T-helper 22 cell (primary cell): ENCODE data around the gene DNAH8.

Source experiments
- DNase-seq: peaks from one replicate; pipeline ENCODE4 v3.0.0-alpha.2; 2020; ENCODE audit warnings: low read depth

DNAH8 gene

DNA sequence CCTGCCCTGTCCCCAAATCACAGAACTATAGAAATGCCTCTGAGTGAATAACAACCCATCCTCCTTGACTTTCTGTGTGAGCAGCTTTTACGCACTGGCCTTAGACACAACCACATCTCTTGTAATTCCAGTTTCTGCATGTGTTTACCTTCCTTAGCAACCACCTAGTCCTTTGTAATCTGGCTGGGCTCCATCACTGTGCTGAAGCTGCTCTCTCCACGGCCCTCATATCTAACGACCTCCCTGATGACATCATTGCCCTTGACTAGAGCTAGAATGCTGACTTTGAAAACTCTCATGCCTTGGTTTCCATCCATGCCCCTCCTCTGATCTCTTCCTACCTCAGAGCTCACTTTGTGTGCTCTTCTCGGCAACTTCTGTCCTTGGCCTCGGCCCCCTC is 303.0 kb downstream of the DNAH8 start:
- no peak for DNase-seq

DNA sequence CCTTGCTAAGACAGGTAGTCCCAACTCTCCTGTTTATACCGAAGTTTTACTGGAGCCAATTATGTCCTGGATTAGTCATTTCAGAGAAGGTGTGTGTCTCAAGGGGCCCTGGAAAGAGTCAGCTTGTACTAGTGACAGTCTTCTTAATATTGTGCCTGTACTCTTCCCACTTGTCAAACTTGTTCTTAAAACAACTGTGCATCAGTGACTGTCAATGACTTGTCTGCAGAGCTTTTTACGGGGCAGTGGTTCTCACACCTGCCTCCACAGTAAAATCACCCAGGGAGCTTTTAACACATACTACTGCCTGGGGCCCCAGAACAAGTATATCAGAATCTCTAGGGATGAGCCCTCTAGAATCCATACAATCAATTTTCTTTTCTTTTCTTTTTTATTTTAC is 305.0 kb downstream of the DNAH8 start:
- DNase-seq, result no peak

DNA sequence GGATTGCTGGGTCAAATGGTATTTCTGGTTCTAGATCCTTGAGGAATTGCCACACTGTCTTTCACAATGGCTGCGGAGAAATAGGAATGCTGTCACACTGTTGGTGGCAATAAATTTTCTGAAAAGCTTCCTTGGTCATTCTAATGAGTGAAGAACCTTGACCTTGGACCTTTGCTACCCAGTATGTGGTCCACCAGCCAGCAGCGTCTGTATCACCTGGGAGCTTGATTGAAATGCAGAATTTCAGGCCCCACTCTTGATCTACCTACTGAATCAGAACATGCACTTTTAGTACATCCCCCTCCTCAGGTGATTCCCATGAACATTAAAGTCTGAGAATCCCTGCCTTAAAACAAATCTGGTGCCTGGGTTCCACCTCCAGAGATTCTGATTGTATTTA is 305.9 kb downstream of the DNAH8 start:
- no peak for DNase-seq

DNA sequence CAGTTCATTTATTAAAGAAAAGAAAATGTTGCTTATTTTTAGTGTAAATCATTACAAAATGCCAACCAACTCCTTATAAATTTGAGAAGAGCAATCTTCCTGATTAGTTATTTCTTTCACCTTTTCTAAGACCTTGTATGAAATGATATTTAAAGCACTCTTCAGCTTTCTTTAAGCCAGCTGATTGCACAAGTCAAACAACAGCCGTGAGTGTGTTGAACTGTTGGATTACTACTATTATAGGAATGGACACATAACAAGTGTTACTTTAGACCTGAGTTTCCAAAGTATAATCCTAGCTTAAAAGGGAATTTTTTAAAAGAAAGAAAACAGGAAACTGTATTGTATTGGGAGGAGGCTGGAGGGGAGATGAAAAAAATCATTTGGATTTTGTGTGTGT is 306.7 kb downstream of the DNAH8 start:
- no peak for DNase-seq

DNA sequence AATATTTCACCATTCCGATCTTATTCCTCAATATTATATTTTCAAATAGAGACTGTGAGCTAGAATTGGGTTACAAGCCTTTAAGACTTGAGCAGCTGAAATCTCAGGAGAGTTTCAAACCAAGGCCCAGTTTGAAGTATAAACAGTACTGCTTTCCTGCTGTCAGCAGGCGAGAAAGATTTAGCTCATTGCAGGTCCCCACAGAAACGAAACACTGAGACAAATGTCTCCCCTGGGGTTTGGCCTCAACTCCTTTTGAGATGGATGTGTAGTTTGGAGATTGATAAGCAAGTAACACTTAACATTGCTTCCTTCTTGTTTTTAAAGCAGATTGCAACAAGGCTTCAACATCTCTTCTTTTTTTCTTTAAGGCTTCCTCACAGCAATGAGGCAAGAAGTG is 311.1 kb downstream of the DNAH8 start:
- no peak for DNase-seq

DNA sequence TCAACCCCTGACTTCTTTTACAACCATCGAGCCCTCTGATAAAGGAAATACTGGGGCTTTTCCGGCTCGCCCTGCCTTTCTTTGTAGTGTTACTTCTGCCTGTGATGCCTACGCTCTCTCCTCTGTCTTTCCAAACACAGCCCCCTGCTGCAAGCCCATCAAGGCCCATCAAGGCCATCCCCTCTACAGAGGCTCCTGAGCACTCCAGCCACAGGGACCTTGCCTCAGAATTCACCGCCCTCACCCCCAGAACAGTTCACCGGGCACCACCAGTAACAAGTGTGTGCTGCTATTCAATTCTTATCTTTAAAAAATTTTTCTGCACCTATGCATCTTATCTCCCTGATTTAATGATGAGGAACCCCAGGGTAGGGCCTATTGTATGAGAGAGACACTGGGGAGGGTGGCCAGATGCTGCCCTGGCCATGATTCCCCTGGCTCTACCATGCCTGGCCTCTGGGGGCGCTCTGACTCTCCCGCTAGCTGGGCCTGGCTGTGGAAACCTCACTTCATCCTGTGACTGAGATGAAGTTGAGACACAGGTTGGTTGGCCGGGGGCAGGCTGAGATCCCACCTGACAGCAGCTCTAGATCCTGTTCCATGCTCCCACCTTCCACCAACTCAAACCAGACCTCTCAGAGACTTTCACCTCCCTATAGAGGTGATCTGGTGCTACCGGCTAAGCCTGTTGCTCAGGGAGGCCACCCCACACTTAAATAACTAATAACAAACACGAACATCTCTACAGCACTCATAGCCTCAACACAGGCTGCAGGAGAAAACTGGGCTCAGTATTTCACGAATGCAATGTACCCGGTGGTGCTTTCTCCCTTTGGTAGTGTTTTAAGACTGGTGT is 314.3 kb downstream of the DNAH8 start:
- DNase-seq, result no peak

DNA sequence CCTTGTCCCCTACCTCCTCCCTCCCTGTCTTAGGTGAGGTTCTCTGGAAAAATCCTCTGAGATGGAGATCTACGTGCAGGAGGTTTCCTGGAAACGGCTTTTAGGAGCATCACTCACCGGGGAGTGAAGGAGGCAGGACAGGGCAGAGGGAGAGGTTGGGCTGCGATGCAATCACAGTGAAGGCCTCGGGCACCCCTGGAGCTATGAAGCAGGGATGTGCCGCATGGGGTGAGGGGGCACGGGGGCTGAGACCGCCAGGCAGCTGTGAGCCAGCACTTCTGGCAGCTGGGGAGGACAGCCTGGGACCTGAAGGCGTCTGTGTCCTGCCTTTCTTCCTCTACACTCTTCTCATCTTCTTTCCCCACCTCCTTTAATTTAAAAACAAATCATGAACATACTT is 320.6 kb downstream of the DNAH8 start:
- DNase-seq, result no peak

DNA sequence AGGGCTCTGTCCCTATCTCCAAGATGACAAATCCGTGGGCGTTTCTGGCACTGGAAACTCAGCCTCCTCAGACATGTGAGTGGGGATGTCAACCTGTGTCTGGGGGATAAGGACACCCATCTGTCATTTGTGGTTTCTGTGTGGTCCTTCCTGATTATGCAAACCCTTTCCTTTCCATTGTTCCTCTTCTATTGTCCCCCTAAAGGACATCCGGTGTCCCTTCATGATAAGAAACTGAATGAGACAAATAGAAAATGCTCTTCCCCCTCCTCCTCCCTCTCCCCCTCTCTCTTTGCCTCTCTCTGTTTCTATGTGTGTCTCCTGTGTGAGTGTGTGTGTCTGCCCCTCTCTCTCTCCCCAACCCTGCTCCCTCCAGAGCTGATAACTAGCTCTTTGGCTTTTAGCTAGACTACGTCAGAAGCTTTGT is 322.0 kb downstream of the DNAH8 start:
- DNase-seq, result no peak

DNA sequence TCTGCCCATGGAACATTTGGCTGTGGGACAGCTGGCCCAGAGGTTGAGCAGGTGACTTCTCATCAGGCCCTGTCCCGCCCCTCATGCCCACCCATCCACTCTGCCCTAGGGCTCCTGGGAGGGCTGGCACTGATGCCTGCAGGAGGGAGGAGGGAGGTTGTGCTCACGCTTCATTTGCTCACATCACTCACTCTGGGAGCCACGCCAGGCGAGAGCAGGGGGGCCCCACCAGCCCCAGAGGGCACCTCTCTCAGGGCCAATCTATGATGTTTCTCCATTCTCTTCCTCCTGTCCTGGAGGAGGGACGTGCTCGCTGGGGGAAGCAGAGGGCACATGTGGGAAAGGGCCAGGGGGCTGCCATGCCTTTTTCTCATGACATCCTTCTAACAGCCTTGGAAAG is 322.6 kb downstream of the DNAH8 start:
- DNase-seq, result no peak

DNA sequence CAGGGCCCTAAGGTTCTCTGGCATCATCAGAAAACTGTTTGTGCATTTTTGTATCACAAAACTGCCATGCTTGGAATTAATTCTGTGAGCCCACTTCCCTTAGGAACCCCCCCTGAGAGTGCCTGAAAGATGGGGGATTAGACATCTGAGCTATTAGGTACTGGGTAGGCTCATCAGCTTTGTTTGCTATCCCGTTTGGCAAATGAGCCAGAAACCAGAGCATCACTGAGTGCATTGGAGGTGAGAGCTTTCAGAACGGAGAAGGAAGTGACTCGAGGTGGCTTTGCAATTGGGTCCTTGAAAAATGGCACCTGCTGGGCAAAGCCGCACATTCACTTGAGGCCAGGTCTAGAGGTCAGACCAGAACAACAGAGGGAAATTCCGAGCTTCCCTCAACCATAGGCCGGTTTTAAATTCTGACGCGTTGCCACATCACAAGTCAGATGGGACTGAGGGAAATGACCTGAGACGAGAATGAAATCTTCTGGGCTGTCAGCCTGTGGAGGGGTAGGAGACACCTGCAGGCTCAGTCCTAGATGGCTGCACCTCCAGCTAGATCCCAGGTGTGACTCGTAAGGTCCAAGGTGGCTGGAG is 325.1 kb downstream of the DNAH8 start:
- no peak for DNase-seq

DNA sequence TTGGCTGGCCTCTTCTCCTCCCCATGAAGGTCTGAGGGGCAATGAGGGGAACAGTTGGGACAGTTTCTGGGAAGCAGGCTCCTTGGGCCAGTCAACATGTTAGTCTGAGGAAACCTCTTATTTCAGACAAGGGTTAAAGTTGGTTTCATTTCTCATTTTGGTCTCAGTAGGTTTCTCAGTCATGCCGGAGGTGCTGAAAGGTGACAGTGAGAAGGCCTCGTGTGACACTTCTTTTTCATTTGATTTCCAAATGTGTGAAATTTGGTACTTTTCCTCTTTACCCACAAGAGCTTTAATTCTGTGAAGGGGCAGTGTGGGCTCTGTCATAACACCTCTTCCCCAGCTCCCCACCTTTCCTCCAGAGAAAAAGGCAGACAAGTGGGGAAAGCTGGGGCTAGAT is 326.0 kb downstream of the DNAH8 start:
- no peak for DNase-seq

DNA sequence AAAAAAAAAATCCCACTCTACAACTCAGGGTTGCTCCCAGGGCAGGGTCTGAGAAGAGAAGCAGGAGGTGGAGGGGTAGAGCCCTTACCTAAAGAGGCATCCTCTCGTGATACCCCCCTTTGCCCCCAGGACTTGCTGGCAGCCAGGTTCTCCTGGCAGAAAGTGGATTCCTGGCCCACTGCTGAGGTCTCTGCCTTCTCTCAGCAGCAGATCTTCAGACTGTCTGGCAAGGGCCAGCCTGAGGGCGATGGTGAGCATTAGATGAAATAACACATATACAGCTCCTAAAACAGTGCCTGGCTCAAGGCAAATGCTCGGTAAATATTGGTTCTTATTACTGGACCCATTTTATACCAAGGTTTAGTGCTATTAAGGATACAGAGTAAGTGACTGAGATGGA is 328.7 kb downstream of the DNAH8 start:
- DNase-seq, result no peak

DNA sequence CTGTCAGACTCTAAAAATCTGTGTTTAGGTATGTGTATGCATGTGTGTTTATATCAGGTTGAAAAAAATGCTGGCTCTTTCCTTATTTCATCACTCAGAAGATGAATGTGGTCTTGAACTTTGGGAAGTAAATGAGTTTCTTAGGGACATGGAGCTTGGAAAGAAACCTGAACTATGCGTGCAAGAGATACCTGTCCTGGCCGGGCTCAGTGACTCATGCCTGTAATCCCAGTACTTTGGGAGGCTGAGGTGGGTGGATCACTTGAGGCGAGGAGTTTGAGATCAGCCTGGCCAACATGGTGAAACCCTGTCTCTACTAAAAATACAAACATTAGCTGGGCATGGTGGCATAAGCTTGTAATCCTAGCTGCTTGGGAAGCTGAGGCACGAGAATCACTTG is 329.1 kb downstream of the DNAH8 start:
- DNase-seq, result no peak

DNA sequence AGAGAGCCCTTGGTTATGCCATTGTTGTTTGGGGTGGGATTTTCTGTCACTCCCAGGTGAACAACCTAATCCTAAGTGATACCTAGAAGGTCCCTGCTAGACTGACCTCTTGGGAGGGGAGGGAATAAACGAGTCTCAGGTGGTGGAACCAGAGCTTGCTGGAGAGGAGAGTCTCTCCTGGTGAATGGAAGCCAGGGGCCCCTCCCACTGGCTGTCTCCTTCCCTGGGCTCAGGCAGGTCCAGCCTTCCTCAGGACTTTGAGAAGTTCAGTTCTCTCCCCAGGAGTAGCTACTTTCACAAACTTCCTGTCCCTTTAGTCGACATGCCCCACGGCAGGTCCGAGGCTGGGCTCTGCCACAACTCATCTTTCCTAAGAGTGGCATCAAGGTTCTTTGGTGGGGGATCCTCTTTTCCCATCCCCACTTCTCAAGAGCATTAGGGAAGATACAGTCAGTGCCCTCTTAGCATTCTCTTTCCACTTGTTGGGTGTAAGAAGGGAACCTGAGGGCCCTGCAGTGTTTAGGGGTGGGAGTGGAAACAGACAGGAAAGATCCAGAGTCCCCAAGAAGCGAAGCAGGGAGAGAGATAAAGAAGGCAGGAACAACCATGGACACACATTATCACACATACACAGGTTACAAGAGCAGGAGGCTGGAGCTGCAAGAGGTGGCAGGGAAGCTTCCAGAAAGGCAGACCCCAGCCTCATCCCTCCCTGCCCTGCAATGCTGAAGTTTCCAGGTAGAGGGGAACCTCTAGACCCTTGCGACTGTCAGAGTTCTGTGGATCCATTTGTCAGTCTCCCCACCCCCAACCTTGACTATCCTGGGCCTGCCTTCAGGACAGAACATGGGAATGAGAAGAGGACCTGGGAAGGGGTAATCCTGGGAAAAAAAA is 332.6 kb downstream of the DNAH8 start:
- no peak for DNase-seq

DNA sequence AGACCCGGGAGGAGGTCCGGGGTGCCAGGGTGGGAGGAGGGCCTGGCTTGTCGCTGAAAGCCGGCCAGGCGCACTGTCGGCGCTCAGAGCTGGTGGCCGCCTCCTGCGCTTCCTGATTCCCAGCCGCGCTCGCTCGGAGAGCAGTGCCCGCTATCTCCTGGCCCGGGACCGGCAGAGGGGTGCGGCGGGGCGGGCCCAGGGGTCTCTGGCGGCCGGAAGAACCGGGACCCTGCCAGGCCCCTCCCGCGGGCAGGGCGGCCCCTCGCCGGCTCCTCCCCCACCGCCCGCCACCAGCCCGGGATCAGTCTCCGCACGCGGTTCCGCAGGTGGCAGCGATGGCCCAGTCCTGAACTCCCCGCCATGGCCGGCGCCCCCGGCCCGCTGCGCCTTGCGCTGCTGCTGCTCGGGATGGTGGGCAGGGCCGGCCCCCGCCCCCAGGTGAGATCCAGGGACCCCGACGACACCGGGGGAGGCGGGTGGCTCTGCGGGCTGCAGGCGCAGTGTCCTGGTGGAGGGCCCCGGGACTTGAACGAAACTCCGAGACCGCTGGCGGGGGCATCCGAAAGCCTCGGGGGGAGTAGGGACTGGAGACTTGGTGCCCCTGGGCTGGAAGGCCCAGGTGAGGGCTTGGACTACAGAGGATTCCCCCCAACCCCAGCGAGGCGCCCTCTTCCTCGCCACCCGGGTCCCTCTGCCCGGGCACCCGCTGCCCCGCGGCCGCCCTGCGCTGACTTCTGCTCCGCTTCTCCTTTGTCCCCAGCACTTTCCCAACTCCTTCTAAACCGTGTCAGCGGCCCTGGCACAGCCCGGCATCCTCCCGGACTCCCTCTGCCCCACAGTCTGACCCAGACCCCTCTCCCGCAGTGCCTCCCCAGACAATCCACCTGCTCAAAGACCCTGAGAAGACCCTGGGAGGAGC is 333.6 kb downstream of the DNAH8 start, which contains the start of gene GLP1R:
Gene GLP1R, plus strand, starts transcription at position 301 of the 919 bp plus-strand sequence. Its CDS starts 60 bp downstream, at position 361.
- DNase-seq, result no peak

DNA sequence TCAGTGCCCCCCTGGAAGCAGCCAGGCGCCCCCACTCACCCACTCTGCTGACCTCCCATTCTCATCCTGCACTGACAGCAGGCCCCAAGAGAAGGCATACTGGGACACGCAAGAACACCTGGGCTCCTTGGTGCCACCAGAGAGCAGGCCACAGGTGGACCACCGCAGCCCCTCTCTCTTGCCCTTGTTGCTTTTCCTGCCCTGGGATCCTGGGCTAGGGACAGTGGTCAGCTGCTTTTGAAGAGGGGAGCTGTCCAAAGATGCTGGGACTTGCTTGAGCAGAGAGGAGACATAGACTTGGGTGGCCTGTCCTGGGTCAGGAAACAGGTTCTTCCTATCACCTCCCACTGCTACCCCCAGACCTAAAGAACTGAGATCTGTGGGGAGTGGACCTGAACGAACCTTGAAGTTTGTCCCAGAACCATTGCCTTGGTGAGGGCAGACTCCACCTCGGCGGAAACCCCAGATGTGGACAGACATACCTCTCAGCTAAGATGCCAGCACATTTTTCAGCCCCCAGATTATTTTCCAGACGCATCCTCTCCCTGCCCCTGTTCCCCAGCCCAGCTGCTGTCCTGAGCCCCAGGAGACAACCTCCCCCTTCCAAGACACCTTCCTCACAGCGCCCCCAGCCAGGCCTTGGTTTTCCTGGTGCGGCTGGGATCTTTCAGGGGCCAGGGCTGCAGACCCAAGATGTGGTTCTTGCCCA is 334.6 kb downstream of the DNAH8 start:
- DNase-seq, result no peak

DNA sequence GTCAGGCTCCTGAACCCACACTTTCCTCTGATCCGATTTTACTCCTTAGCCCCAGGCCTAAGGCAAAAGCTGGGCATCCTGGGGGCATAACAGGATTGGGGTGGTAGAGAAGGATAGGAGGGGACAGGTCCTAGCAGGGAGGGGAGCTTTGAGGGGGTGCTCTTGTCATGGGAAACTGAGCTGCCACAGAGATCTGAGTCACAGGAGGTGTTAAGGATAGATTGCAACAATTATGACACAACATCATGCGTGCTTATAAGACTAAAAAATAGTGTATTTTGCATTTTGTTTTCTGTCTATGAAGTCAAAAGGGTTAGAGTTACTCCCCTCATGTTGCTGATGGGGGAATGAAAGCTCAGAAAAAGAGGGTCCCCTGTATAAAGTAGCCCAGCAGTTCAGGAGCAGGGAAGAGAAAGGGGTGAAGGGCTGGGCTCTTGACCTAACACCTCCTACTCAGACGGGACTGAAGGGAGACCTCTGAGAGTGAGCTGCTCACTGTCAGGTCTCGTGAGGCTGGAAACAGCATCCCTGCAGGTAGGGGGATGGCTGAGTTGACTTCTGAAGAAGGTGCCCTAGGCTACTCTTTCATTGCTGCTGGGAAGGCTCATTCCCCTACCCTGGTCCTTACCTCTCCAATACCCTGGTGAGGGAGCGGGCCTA is 335.5 kb downstream of the DNAH8 start:
- no peak for DNase-seq

DNA sequence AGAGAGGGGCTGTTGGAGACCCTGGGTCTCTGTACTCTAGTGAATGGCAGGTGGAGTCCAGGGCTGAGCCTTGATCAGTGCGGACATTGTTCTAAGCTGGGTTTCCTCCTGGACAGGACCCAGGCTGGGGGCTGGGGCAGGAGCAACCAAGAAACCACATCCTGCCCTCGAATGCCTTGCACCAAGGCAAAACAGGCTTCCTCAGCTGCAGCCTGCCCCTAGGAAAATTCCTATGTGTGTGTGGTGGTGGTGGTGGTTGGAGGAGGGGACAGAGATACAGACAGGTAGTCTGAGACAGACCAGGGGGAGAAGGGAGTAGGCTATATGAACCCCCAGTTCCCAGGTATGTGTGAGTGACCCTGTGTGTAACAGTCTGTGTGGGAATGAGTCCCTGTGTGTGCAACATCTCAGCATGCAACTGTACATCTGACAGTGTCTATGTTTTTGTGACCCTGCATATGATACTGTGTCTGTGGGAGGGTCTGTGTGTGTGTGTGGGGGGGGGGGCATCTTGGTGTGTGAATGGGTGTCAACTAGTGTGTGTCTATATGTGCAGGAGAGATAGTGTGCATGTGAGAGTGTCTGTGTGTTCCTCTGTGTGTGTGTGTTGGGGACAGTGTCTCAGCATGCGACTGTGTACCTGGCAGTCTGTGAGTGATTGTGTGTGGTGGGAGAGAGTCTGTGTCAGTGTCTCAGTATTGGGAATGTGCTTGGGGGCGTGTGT is 336.4 kb downstream of the DNAH8 start:
- no peak for DNase-seq

DNA sequence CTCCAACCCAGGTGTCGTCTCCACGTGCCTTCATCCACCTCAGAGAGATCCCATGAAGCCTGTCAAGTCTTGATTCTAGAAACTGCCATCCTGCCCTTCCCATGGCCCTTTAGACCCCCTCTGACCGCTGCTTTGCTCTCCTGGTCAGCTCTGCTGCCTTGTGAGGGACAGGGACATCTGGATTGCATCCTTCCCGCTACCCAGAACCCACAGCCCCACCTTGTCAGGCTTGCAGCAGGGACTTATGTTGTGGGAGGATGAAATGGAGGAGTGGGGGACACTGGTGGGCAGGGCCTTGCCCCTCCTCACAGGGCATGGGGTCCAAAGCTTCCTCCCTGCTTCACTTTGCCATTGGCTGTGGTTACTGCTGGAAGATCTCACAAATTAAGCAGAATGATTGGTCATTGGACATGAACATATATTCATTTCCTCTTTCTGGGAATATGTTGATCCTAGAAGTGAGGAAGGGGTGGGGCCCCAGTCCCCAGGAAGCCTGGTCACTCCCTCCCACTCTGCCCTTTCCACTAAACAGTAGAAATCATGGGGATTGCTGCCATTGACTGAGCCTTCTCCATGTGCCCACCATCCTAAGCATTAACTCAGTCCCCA is 338.0 kb downstream of the DNAH8 start:
- no peak for DNase-seq
